HG03060 (cell line): Measurements from ENCODE around the gene IL1RAPL1.
"Not testable (repeated sequence)": the region's sequence is repeated elsewhere in the genome, so short reads cannot be mapped to it uniquely, and the experiment has no call there.

ENCODE experiments used
- ATAC-seq: cut with Tn5 transposase; IDR thresholded peaks from one replicate; pipeline ENCODE4 v1.9.1; 2021; ENCODE audit warnings: low read depth, moderate number of reproducible peaks; ENCODE audit not compliant: unreplicated experiment

The IL1RAPL1 gene

GRCh38 chrX:28757290-28757689, 170.0 kb downstream of the IL1RAPL1 start:
- no peak for ATAC-seq

GRCh38 chrX:28766561-28766960, 179.3 kb downstream of the IL1RAPL1 start:
- ATAC-seq: not testable (repeated sequence)

- ATAC-seq: no peak
Measured at GRCh38 chrX:28773807-28774206, 186.6 kb downstream of the IL1RAPL1 start.

DNA sequence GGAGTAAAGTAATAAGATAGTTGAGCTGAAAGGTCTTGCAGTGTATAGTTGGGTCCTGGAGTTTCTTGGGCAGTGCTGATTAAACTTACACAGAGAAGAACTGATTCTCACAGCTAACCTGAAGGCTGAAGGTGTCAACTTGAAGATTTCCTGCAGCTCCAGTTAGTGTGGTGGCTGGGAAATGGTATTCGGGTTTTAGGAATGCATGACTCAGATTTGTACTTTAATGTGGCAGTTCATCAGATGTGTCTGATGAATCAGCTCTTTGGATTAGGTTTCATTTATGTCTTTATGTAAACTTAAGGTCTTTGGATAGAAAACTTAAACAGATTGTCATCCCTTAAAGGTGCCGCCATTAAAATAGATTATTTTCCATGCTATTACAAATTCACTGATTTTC, 200.0 kb downstream of the IL1RAPL1 start:
- no peak for ATAC-seq

DNA sequence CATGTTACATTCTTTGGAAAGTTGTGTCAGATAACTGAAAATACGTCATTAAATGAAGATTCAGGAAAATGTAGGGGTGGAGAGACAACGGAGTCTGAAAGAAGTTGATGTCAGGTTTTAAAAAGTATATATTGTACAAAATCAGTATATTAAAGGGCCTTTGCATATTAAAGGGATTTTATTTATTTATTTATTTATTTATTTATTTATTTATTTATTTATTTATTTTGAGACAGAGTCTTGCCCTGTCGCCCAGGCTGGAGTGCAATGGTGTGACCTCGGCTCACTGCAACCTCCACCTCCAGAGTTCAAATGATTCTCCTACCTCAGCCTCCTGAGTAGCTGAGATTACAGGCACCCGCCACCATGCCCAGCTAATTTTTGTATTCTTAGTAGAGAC, 213.4 kb downstream of the IL1RAPL1 start:
- not testable (repeated sequence) for ATAC-seq

- ATAC-seq: no peak
Measured at GRCh38 chrX:28802625-28803024, 215.4 kb downstream of the IL1RAPL1 start.

GRCh38 chrX:28835991-28836390, 248.7 kb downstream of the IL1RAPL1 start:
- no peak for ATAC-seq

DNA sequence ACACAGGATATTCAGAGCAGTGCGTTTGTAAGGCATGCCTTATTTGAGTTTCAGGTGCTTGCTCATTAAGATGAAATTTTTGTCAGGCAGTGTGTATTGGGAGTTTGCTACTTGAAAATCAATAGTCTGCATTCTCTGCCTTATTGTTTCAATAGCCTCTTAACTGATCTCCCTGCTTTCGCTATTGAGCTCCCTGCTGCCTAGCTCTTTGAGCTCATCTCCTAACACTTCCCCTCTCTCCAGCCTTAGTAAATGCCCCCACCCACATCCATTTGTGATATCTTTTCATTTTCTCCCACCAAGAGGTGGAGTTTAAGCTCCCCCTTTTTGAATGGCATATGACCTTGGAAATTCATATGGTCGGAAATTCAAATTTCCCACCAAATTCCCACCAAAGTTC, 256.6 kb downstream of the IL1RAPL1 start:
- no peak for ATAC-seq

DNA sequence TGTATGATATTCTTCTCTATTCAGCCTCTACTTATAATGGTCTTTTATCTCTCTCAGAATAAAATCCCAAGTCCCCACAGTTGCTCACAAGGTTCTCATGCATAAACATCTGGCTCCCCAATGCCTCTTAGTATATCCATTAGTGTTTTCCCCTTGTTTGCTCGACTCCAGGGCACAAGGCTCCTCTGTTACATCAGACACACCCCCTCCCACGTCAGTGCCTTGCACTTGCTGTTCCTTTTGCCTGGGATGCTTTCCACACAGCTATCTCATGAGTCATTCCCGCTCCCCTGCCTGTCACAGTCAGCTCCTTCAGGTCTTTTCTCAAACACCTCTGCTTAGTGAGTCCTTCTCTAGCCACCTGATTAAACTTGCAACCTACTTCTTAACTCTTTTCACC, 260.2 kb downstream of the IL1RAPL1 start:
- ATAC-seq: no peak

DNA sequence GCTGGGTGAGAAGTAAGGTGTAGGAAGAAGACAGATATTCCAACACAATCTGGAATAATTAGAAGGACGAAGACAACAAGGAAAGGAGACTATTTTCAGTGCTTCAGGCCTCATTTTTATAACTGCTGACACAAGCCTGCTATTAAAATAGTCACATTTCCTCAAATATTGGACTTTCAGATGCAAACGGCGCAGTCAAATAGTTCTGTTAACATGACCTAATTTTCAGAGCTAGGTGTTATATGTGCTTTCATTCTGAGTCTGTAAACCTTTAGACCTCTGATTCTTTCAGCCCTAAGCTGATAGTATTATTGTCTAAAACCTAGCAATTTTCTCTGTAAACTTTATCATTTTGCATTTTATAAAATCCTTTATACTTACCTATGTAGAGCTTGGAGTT, 261.5 kb downstream of the IL1RAPL1 start:
- ATAC-seq: no peak

GRCh38 chrX:28850955-28851354, 263.7 kb downstream of the IL1RAPL1 start:
- ATAC-seq: no peak

DNA sequence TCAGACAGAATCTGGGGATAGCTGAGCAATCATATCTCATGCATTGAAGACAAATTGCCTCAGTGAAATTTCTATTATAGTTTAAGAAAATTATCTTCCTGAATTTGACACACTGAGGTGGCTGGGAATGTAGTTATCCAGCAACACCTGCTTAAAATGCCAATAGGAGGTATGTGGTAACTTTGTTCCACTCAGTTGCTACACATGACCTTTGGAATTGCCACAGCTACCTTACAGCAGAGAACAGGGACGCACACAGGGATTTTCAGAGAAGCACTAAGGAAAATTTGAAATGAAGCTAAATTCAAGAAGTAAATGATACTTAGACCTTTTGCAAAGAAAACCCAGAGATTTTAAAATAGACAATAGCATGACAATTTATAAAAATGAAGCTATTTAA, 264.6 kb downstream of the IL1RAPL1 start:
- no peak for ATAC-seq

GRCh38 chrX:28854637-28855036, 267.4 kb downstream of the IL1RAPL1 start:
- no peak for ATAC-seq

DNA sequence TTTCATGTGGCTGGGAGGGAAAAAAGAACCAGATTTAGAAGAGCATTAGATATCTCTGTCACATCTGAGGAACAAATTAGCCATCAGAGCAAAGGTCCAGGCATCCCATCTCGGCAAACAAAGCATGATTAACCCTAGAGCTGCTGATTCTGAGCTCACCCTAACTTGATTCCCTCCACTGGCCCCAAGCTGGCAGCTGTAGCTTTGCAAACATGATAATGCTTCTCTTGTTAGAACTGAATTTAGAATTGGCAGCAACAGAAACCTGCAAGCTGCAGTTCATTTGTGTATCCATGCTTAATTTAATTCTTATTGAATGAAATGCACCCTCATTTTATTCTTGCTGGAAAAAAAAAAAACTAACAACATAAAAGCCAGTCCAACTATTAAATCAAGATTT, 289.2 kb downstream of the IL1RAPL1 start:
- ATAC-seq: no peak

GRCh38 chrX:28876901-28877300, 289.7 kb downstream of the IL1RAPL1 start:
- no peak for ATAC-seq

GRCh38 chrX:28880136-28880535, 292.9 kb downstream of the IL1RAPL1 start:
- no peak for ATAC-seq

GRCh38 chrX:28884823-28885222, 297.6 kb downstream of the IL1RAPL1 start:
- ATAC-seq: no peak

GRCh38 chrX:28888416-28888815, 301.2 kb downstream of the IL1RAPL1 start:
- ATAC-seq: no peak

- no peak for ATAC-seq
Measured at GRCh38 chrX:28889591-28890090, 302.4 kb downstream of the IL1RAPL1 start.

- ATAC-seq: no peak
Measured at GRCh38 chrX:28901637-28902036, 314.4 kb downstream of the IL1RAPL1 start.

GRCh38 chrX:28910487-28910886, 323.2 kb downstream of the IL1RAPL1 start:
- no peak for ATAC-seq

- no peak for ATAC-seq
Measured at GRCh38 chrX:28920153-28920943, 333.1 kb downstream of the IL1RAPL1 start.
